Activated naive CD8-positive, alpha-beta T cell (primary cell): ENCODE data around the gene SNX32.

Experiments
- H3K27ac Mint-ChIP-seq: one replicate; pipeline ENCODE4 v1.8.0; 2021; ENCODE audit warnings: mixed read lengths
- H3K27me3 Mint-ChIP-seq: one replicate; pipeline ENCODE4 v1.8.0; 2021; ENCODE audit warnings: mixed read lengths
- H3K36me3 Mint-ChIP-seq: one replicate; pipeline ENCODE4 v1.8.0; 2021; ENCODE audit warnings: mixed read lengths
- H3K4me1 Mint-ChIP-seq: one replicate; pipeline ENCODE4 v1.8.0; 2021; ENCODE audit warnings: low read depth, mixed read lengths
- H3K4me3 Mint-ChIP-seq: one replicate; pipeline ENCODE4 v1.8.0; 2021; ENCODE audit warnings: mild to moderate bottlenecking, mixed read lengths
- H3K9me3 Mint-ChIP-seq: one replicate; pipeline ENCODE4 v1.8.0; 2021; ENCODE audit warnings: low read depth, mixed read lengths

SNX32 gene

GRCh38 chr11:65833297-65834030 lies at the start of gene SNX32:
Gene SNX32, plus strand, starts transcription at chr11:65833963. Its CDS starts 103 bp downstream, at chr11:65834066.
- no peak within 1 kb of the TSS for H3K4me3 Mint-ChIP-seq
- H3K27ac Mint-ChIP-seq = no peak within 1 kb of the TSS
- H3K36me3 Mint-ChIP-seq = no peaks in the 10 kb centered on the region
- H3K4me1 Mint-ChIP-seq = peaks cover 22% of the 10 kb centered on the region
- no peaks in the 10 kb centered on the region for H3K27me3 Mint-ChIP-seq
- no peaks in the 10 kb centered on the region for H3K9me3 Mint-ChIP-seq

- Mint-ChIP-seq H3K9me3 (no peaks in the 10 kb centered on the region), H3K36me3 (no peaks in the 10 kb centered on the region), H3K27ac (no peak overlapping the region), H3K4me3 (peak overlapping the region; percentile 46), H3K4me1 (peaks cover 17% of the 10 kb centered on the region), H3K27me3 (peaks cover 11% of the 10 kb centered on the region)
Observed at GRCh38 chr11:65785319-65786007, 48.3 kb upstream of the SNX32 start.

- Mint-ChIP-seq H3K27me3 (peaks cover 14% of the 10 kb centered on the region), H3K4me1 (peaks cover 17% of the 10 kb centered on the region), H3K9me3 (no peaks in the 10 kb centered on the region), H3K36me3 (no peaks in the 10 kb centered on the region), H3K4me3 (peak overlapping the region; percentile 46), H3K27ac (no peak overlapping the region)
Observed at GRCh38 chr11:65786008-65786785, 47.6 kb upstream of the SNX32 start.

DNA sequence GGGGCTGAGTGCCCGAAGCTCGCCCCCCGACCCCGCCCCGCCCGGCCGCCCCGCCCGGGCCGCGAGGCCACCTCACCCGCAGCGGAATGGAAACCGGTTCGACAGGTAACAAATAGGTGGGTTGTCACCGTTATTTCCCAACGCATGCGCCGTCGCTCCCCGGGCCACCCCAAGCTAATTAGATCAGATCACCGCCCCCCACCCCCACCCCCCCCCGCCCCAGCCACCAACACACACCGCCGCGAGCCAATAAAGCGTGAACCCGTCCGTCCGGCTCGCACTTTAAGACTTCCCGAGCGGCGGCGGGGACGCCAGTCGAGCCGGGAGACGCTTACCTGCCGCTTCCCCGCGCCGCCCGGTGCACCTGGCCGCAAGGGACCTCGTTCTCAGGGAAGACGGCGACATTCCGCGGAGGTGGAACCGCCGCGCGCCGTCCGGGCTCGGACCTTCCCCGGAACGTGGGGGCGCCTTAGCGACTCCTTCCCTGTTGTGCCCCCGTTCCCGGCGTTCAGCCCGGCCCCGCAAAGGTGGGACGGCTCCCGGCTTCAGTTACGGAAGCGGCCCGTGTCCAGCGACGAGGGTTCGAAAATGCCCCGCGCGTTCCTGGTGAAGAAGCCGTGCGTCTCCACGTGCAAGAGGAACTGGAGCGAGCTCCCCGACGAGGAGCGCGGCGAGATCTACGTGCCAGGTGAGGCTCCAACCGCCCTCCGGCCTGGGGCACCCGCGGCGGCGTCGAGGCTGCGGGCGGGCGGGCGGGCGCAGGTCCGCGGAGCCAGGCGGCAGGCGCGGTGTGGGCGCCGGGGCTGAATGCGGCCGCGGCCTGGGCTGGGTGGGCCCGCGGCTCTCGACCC lies 46.8 kb upstream of the SNX32 start, which contains the start of gene OVOL1:
Gene OVOL1 (plus strand): TSS at position 278 of the 851 bp plus-strand sequence. CDS start 311 bp downstream, at position 589.
- H3K27me3 Mint-ChIP-seq = peaks cover 14% of the 10 kb centered on the region
- peak within 1 kb of the TSS; percentile 81 for H3K4me3 Mint-ChIP-seq
- no peak within 1 kb of the TSS for H3K27ac Mint-ChIP-seq
- H3K4me1 Mint-ChIP-seq = peaks cover 17% of the 10 kb centered on the region
- H3K36me3 Mint-ChIP-seq = no peaks in the 10 kb centered on the region
- no peaks in the 10 kb centered on the region for H3K9me3 Mint-ChIP-seq

DNA sequence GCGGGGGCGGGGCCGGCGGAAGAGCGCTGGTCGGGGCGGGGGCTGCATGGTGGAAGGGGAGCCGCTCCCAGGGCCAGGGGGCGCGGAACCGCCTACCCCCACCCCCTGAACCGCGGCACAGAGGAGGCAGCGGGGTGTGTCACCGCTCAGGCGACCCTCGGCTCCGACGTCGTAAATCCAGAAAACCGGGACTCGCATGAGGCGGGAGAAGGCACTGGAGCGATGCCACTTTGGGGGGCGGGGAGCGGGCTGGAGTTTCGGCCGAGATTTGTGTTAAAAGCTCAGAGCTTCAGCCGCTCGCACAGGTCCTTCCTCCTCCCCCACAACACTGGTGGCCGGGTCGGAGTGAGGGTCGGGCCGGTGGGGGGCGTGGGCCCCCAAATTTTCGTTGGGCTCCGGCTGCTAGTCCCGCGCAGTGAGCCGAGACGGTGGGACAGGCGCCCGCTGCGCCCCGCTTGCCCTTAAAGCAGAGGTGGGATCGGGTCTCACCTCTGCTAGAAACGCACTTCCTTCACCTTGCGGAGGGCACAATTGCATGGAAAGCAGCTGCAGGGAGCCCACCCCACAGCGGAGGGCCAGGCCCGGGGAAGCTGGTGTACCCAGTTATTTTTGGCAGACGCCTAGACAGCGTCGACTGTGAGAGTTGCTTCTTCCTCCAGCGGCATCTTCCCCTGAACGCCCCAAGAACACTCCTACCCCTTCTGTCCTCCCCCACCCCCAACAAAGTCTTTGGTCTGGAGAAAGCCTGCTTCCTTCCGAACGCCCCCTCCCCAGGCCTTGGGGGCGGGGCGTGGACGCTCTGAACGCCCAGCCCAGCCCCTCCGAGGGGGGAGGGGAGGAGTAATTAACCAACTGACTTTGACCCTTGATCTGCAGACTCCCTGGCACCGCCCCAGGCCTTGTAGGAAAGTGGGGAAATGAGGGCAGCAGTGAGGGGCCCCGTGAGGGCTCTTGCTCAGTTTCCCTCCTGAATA lies 45.8 kb upstream of the SNX32 start:
- H3K27me3 Mint-ChIP-seq = peaks cover 13% of the 10 kb centered on the region
- peaks cover 17% of the 10 kb centered on the region for H3K4me1 Mint-ChIP-seq
- no peaks in the 10 kb centered on the region for H3K9me3 Mint-ChIP-seq
- peak overlapping the region; percentile 81 for H3K4me3 Mint-ChIP-seq
- no peaks in the 10 kb centered on the region for H3K36me3 Mint-ChIP-seq
- no peak overlapping the region for H3K27ac Mint-ChIP-seq

- H3K9me3 Mint-ChIP-seq = no peaks in the 10 kb centered on the region
- H3K4me3 Mint-ChIP-seq = no peak overlapping the region
- peaks cover 11% of the 10 kb centered on the region for H3K27me3 Mint-ChIP-seq
- H3K27ac Mint-ChIP-seq = no peak overlapping the region
- no peaks in the 10 kb centered on the region for H3K36me3 Mint-ChIP-seq
- H3K4me1 Mint-ChIP-seq = peaks cover 17% of the 10 kb centered on the region
Observed at GRCh38 chr11:65788821-65789220, 44.9 kb upstream of the SNX32 start.

- Mint-ChIP-seq H3K27me3 (peaks cover 11% of the 10 kb centered on the region), H3K36me3 (no peaks in the 10 kb centered on the region), H3K9me3 (no peaks in the 10 kb centered on the region), H3K4me3 (no peak overlapping the region), H3K4me1 (peaks cover 17% of the 10 kb centered on the region), H3K27ac (no peak overlapping the region)
Observed at GRCh38 chr11:65789230-65790103, 44.3 kb upstream of the SNX32 start.

DNA sequence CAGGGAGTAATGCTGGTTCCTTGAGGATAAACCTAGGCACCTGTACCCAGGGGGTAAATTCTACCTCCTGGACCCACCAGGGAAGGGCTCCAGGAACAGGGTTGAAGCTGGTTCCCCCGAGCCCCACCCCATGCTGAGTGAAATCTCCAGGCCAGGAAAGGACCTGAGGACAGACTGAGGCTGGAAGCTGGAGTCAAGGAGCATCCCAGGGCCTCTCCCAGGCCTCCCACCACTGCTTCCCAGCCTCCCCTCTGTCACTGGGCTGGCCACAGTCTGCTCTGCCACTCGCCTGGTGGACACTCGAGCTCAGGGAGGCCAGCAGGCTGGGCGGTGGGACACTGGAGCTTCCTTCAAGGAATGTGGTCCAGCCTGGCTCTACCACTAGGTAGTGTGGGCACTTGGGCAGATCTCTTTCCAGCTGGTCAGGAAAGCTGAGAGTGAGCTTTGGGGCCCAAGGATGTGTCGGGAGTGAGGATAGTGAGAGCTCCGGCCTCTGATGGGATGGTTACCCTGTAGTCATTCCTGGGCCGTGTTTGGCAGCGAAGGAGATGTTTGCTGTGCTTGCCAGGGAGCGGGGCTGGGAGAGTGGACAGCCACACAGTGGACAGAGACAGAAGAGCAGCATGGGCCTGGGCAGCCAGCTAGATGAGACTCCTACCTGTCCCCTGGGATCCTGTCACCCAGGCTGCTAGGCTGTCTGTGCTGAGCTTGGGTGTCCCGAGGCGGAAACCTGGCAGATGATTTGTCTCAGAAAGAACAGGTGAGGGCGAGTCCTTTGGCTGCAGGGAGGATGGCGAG lies 43.5 kb upstream of the SNX32 start:
- H3K36me3 Mint-ChIP-seq = no peaks in the 10 kb centered on the region
- no peak overlapping the region for H3K27ac Mint-ChIP-seq
- H3K9me3 Mint-ChIP-seq = no peaks in the 10 kb centered on the region
- peaks cover 11% of the 10 kb centered on the region for H3K27me3 Mint-ChIP-seq
- H3K4me3 Mint-ChIP-seq = no peak overlapping the region
- H3K4me1 Mint-ChIP-seq = peaks cover 13% of the 10 kb centered on the region

- peaks cover 7% of the 10 kb centered on the region for H3K4me1 Mint-ChIP-seq
- no peaks in the 10 kb centered on the region for H3K9me3 Mint-ChIP-seq
- H3K27ac Mint-ChIP-seq = no peak overlapping the region
- H3K27me3 Mint-ChIP-seq = peaks cover 11% of the 10 kb centered on the region
- no peaks in the 10 kb centered on the region for H3K36me3 Mint-ChIP-seq
- no peak overlapping the region for H3K4me3 Mint-ChIP-seq
Observed at GRCh38 chr11:65790902-65791650, 42.7 kb upstream of the SNX32 start.

DNA sequence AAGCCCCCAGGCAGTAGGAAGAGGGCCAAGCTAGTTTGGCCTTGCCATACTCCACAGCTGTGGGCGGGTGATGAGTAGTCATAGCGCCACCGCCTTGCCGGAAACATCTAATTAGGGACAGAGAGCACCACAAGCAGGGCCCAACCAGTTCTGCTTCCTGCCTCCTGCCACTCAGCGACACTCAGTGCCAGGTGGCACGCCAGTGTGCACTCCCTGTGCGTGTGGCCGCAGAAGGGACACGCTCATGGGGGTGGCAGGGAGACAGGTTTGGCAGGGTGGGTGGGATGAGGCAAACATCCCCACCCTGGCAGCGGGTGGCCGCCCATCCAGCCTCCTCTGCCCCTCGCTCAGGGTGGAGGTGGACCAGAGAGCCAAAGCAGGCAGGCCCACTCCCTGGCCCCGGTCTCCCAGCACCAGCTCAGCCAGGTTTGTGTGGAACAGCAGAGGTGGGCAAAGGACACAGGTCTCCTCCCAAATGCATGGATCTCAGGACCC lies 42.0 kb upstream of the SNX32 start:
- no peak overlapping the region for H3K27ac Mint-ChIP-seq

DNA sequence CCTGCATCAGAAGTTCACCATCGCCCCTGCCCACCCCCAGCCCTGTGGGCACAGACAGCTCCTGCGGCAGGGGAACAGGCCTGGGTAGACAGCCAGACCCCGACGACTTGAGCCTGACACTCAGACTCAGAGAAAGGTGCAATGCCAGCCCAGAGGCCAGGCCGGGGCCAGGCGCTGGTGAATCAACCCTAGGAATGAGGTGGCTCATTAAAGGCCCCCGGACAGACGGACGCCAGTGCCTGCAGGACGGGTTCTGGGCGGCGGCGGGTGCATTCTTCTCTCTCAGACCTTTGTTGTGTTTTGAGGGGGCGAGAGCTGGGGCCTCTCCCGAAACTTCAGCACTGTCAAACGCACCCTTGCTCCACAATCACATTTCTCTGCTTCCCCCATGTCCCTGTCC lies 41.3 kb upstream of the SNX32 start:
- H3K4me1 Mint-ChIP-seq = peaks cover 7% of the 10 kb centered on the region
- no peaks in the 10 kb centered on the region for H3K36me3 Mint-ChIP-seq
- H3K9me3 Mint-ChIP-seq = no peaks in the 10 kb centered on the region
- no peak overlapping the region for H3K27ac Mint-ChIP-seq
- H3K4me3 Mint-ChIP-seq = no peak overlapping the region
- peaks cover 11% of the 10 kb centered on the region for H3K27me3 Mint-ChIP-seq

More for the DNA sequence above, 42.0 kb upstream of the SNX32 start:
- no peak overlapping the region for H3K4me3 Mint-ChIP-seq
- H3K4me1 Mint-ChIP-seq = peaks cover 7% of the 10 kb centered on the region
- H3K9me3 Mint-ChIP-seq = no peaks in the 10 kb centered on the region
- peaks cover 11% of the 10 kb centered on the region for H3K27me3 Mint-ChIP-seq
- H3K36me3 Mint-ChIP-seq = no peaks in the 10 kb centered on the region
